ENCODE data around the gene AMFR.

AMFR gene

DNA sequence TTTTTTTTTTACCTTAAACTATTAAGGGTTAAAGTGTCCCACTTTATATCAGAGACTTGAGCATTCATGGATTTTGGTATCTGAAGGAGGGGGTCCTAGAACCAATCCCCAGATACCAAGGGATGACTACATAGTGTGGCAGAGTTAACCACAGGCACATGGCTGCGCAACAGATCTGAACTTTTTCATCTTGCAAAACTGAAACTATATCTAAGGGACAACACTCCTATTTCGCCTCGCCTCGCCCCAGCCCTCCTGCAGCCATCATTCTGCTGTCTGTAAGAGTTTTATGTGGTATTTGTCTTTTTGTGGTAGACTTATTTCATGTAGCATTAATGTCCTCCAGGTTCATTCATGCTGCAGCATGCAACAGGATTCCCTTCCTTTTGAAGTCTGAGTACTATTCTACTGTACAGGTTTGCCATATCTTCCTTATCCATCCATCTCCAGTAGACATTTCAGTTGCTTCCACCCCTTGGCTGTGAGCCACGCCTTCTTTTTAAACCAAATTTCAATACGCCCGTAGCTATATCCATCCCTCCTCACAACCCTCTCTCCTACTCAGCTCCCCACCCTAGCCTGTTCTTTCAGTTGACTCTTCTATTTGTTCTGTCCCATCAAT is 53.2 kb downstream of the AMFR start:
- H3K14ac ChIP-seq (ENCODE audit: low read length in 2 of 2): no peak overlapping the region
- H3K9ac ChIP-seq (ENCODE audit: low read length): no peak overlapping the region
- peaks cover 16% of the 10 kb centered on the region for H3K4me1 ChIP-seq (ENCODE audit: control insufficient read depth, insufficient read depth, low read depth, low read length)
- H3K4me3 ChIP-seq (ENCODE audit: insufficient read depth in 1 of 2, low read depth in 1 of 2, low read length in 2 of 2): no peak overlapping the region
- peaks cover 14% of the 10 kb centered on the region for H3K79me1 ChIP-seq (replicated peaks; ENCODE audit: low read length, poor library complexity, severe bottlenecking)
- no peak overlapping the region for H4K91ac ChIP-seq (ENCODE audit: low read length)
- no peak overlapping the region for H3K23ac ChIP-seq (ENCODE audit: low read length in 2 of 2)
- H3K18ac ChIP-seq (ENCODE audit: low read depth in 1 of 2, low read length in 2 of 2): no peak overlapping the region
- peaks cover 10 to 46% of the 10 kb centered on the region in 2 experiments for H3K36me3 ChIP-seq (ENCODE audit: control insufficient read depth in 1 of 2, insufficient read depth in 2 of 2, low read depth in 1 of 2, low read length in 2 of 2)
- no peak overlapping the region for H4K8ac ChIP-seq (ENCODE audit: low read length)
- H2AK5ac ChIP-seq (ENCODE audit: low read length, severe bottlenecking): peak overlapping the region; percentile 44
- H2BK120ac ChIP-seq (ENCODE audit: low read depth, low read length): no peak overlapping the region
- H3K27me3 ChIP-seq (ENCODE audit: control insufficient read depth in 1 of 2, insufficient read depth in 1 of 2, low read length in 2 of 2): no peaks in the 10 kb centered on the region
- DNase-seq: peak; percentile 21
- WGBS: 97% methylated on average over 3 of the region's 7 CpGs
- H3K9me3 ChIP-seq (ENCODE audit: control insufficient read depth, low read length): no peaks in the 10 kb centered on the region
- no peak overlapping the region for H2BK5ac ChIP-seq (ENCODE audit: low read depth, low read length, poor library complexity, severe bottlenecking)
- H3K4me2 ChIP-seq (ENCODE audit: low read length, poor library complexity, severe bottlenecking): no peak overlapping the region
- H2AFZ ChIP-seq (ENCODE audit: low read depth, low read length): no peak overlapping the region
- H3K4ac ChIP-seq (ENCODE audit: low read depth in 1 of 2, low read length in 2 of 2): no peak overlapping the region
- H2BK12ac ChIP-seq (ENCODE audit: low read length in 2 of 2): no peak overlapping the region
- no peak overlapping the region for H2BK15ac ChIP-seq (ENCODE audit: low read depth, poor library complexity, severe bottlenecking)
- no peak overlapping the region for H3K27ac ChIP-seq (ENCODE audit: low read length, poor library complexity, severe bottlenecking)

GRCh38 chr16:56371660-56371937 is 53.7 kb downstream of the AMFR start:
- H2BK5ac ChIP-seq (ENCODE audit: low read depth, low read length, poor library complexity, severe bottlenecking): no peak overlapping the region
- peak overlapping the region in 1 of 2 experiments; percentile 63 for H3K4ac ChIP-seq (ENCODE audit: low read depth in 1 of 2, low read length in 2 of 2)
- H2BK15ac ChIP-seq (ENCODE audit: low read depth, poor library complexity, severe bottlenecking): no peak overlapping the region
- no peak overlapping the region for H2BK120ac ChIP-seq (ENCODE audit: low read depth, low read length)
- peak overlapping the region; percentile 70 for H3K27ac ChIP-seq (ENCODE audit: low read length, poor library complexity, severe bottlenecking)
- peak overlapping the region in 1 of 2 experiments; percentile 49 for H2BK12ac ChIP-seq (ENCODE audit: low read length in 2 of 2)
- H4K91ac ChIP-seq (ENCODE audit: low read length): no peak overlapping the region
- peaks cover 16 to 51% of the 10 kb centered on the region in 2 experiments for H3K36me3 ChIP-seq (ENCODE audit: control insufficient read depth in 1 of 2, insufficient read depth in 2 of 2, low read depth in 1 of 2, low read length in 2 of 2)
- peak overlapping the region; percentile 76 for H2AK5ac ChIP-seq (ENCODE audit: low read length, severe bottlenecking)
- H3K23ac ChIP-seq (ENCODE audit: low read length in 2 of 2): no peak overlapping the region
- no peaks in the 10 kb centered on the region for H3K9me3 ChIP-seq (ENCODE audit: control insufficient read depth, low read length)
- no peak for DNase-seq
- no CpG with 5 or more reads among the region's 1 CpG for WGBS
- H3K14ac ChIP-seq (ENCODE audit: low read length in 2 of 2): no peak overlapping the region
- H3K79me1 ChIP-seq (replicated peaks; ENCODE audit: low read length, poor library complexity, severe bottlenecking): peaks cover 18% of the 10 kb centered on the region
- no peak overlapping the region for H3K4me2 ChIP-seq (ENCODE audit: low read length, poor library complexity, severe bottlenecking)
- peak overlapping the region; percentile 81 to 93 for H3K18ac ChIP-seq (ENCODE audit: low read depth in 1 of 2, low read length in 2 of 2)
- H3K4me3 ChIP-seq (ENCODE audit: insufficient read depth in 1 of 2, low read depth in 1 of 2, low read length in 2 of 2): no peak overlapping the region
- H3K9ac ChIP-seq (ENCODE audit: low read length): no peak overlapping the region
- H3K4me1 ChIP-seq (ENCODE audit: control insufficient read depth, insufficient read depth, low read depth, low read length): peaks cover 16% of the 10 kb centered on the region
- H2AFZ ChIP-seq (ENCODE audit: low read depth, low read length): no peak overlapping the region
- no peaks in the 10 kb centered on the region for H3K27me3 ChIP-seq (ENCODE audit: control insufficient read depth in 1 of 2, insufficient read depth in 1 of 2, low read length in 2 of 2)
- no peak overlapping the region for H4K8ac ChIP-seq (ENCODE audit: low read length)

DNA sequence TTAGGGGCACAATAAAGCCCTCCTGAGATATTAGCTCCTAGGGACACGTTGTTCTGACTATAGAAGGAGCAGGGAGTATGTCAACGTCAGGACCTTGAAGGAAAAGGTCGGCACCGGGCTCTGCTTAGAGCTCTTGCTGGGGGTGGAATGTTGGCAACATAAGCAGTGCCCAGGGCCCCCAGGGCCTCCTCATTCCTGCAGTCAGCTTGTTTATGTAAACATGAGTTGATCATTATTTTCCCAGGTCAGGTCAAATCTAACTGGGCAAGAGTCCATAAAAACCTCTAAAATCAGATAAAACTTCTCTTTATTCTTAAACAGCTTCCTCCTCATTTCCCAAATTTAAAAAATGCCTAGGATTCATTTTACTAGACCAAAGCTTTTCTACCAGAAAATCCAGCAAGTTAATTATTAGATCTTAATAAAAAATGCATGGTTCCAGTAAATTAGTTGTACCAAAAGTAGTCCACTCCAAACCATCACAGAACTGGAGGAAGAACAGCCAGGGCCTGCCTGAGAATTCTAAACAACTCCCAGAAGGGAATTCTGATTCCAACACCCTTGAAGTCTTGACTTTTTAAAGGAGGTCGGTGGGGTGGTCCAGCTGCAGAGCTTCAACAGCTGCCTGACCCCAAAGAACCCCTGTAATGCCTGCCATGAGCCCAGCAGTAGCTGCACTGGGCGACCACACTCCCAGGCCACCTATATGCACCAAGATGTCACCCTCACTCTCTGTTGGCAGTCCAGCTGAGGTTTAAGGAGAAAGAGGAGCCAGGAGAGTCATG is 54.3 kb downstream of the AMFR start:
- peak overlapping the region in 1 of 2 experiments; percentile 89 for H2BK12ac ChIP-seq (ENCODE audit: low read length in 2 of 2)
- H4K8ac ChIP-seq (ENCODE audit: low read length): peak overlapping the region; percentile 62
- DNase-seq: peak; percentile 57
- H3K9me3 ChIP-seq (ENCODE audit: control insufficient read depth, low read length): no peaks in the 10 kb centered on the region
- peak overlapping the region; percentile 28 for H3K4me2 ChIP-seq (ENCODE audit: low read length, poor library complexity, severe bottlenecking)
- WGBS: 20% methylated on average over 4 of the region's 6 CpGs
- no peak overlapping the region for H2BK15ac ChIP-seq (ENCODE audit: low read depth, poor library complexity, severe bottlenecking)
- H3K14ac ChIP-seq (ENCODE audit: low read length in 2 of 2): peak overlapping the region in 1 of 2 experiments; percentile 63
- H2BK5ac ChIP-seq (ENCODE audit: low read depth, low read length, poor library complexity, severe bottlenecking): peak overlapping the region; percentile 63
- H2BK120ac ChIP-seq (ENCODE audit: low read depth, low read length): no peak overlapping the region
- H3K4me3 ChIP-seq (ENCODE audit: insufficient read depth in 1 of 2, low read depth in 1 of 2, low read length in 2 of 2): no peak overlapping the region
- H4K91ac ChIP-seq (ENCODE audit: low read length): no peak overlapping the region
- H3K27me3 ChIP-seq (ENCODE audit: control insufficient read depth in 1 of 2, insufficient read depth in 1 of 2, low read length in 2 of 2): no peaks in the 10 kb centered on the region
- peaks cover 16% of the 10 kb centered on the region for H3K4me1 ChIP-seq (ENCODE audit: control insufficient read depth, insufficient read depth, low read depth, low read length)
- H3K36me3 ChIP-seq (ENCODE audit: control insufficient read depth in 1 of 2, insufficient read depth in 2 of 2, low read depth in 1 of 2, low read length in 2 of 2): peaks cover 18 to 53% of the 10 kb centered on the region in 2 experiments
- H3K79me1 ChIP-seq (replicated peaks; ENCODE audit: low read length, poor library complexity, severe bottlenecking): peaks cover 20% of the 10 kb centered on the region
- H2AFZ ChIP-seq (ENCODE audit: low read depth, low read length): no peak overlapping the region
- H3K27ac ChIP-seq (ENCODE audit: low read length, poor library complexity, severe bottlenecking): peak overlapping the region; percentile 70
- no peak overlapping the region for H3K9ac ChIP-seq (ENCODE audit: low read length)
- peak overlapping the region in 1 of 2 experiments; percentile 93 for H3K23ac ChIP-seq (ENCODE audit: low read length in 2 of 2)
- peak overlapping the region; percentile 81 to 93 for H3K18ac ChIP-seq (ENCODE audit: low read depth in 1 of 2, low read length in 2 of 2)
- H2AK5ac ChIP-seq (ENCODE audit: low read length, severe bottlenecking): peak overlapping the region; percentile 76
- peak overlapping the region; percentile 54 to 63 for H3K4ac ChIP-seq (ENCODE audit: low read depth in 1 of 2, low read length in 2 of 2)

GRCh38 chr16:56370185-56370874 is 55.0 kb downstream of the AMFR start:
- Histone ChIP-seq H3K4me2 (ENCODE audit: low read length, poor library complexity, severe bottlenecking) (peak overlapping the region; percentile 28), H3K4me1 (ENCODE audit: control insufficient read depth, insufficient read depth, low read depth, low read length) (peaks cover 16% of the 10 kb centered on the region), H3K27ac (ENCODE audit: low read length, poor library complexity, severe bottlenecking) (peak overlapping the region; percentile 57), H3K79me1 (replicated peaks; ENCODE audit: low read length, poor library complexity, severe bottlenecking) (peaks cover 23% of the 10 kb centered on the region), H2BK5ac (ENCODE audit: low read depth, low read length, poor library complexity, severe bottlenecking) (no peak overlapping the region), H2BK15ac (ENCODE audit: low read depth, poor library complexity, severe bottlenecking) (no peak overlapping the region), H3K9ac (ENCODE audit: low read length) (no peak overlapping the region), H3K14ac (ENCODE audit: low read length in 2 of 2) (no peak overlapping the region), H3K23ac (ENCODE audit: low read length in 2 of 2) (no peak overlapping the region), H3K9me3 (ENCODE audit: control insufficient read depth, low read length) (no peaks in the 10 kb centered on the region), H2AK5ac (ENCODE audit: low read length, severe bottlenecking) (no peak overlapping the region), H3K18ac (ENCODE audit: low read depth in 1 of 2, low read length in 2 of 2) (no peak overlapping the region), H3K36me3 (ENCODE audit: control insufficient read depth in 1 of 2, insufficient read depth in 2 of 2, low read depth in 1 of 2, low read length in 2 of 2) (peaks cover 21 to 56% of the 10 kb centered on the region in 2 experiments), H4K91ac (ENCODE audit: low read length) (no peak overlapping the region), H3K4me3 (ENCODE audit: insufficient read depth in 1 of 2, low read depth in 1 of 2, low read length in 2 of 2) (no peak overlapping the region), H4K8ac (ENCODE audit: low read length) (no peak overlapping the region), H3K27me3 (ENCODE audit: control insufficient read depth in 1 of 2, insufficient read depth in 1 of 2, low read length in 2 of 2) (no peaks in the 10 kb centered on the region), H3K4ac (ENCODE audit: low read depth in 1 of 2, low read length in 2 of 2) (peak overlapping the region in 1 of 2 experiments; percentile 33), H2AFZ (ENCODE audit: low read depth, low read length) (no peak overlapping the region), H2BK12ac (ENCODE audit: low read length in 2 of 2) (peak overlapping the region in 1 of 2 experiments; percentile 66), H2BK120ac (ENCODE audit: low read depth, low read length) (no peak overlapping the region)
- DNase-seq: peak; percentile 15
- 80% methylated on average over 1 of the region's 2 CpGs for WGBS

All from mesenchymal stem cell (in vitro differentiated cells and primary cell).